ENCODE measurements around the gene ADAMTS7. TPM values are rescaled to one million over a fixed set of nuclear protein-coding genes. Genes with fewer than 3 reads are reported as not detected.
"Not testable (repeated sequence)": the region's sequence is repeated elsewhere in the genome, so short reads cannot be mapped to it uniquely, and the experiment has no call there.

Gene ADAMTS7
- total RNA-seq, 1 donor from 2014 or later = 25.5 TPM

- H3K27me3 Mint-ChIP-seq (ENCODE audit: low read depth, unreplicated experiment); H3K9ac ChIP-seq (ENCODE audit: low read length); H3K27ac ChIP-seq (ENCODE audit: low read depth, low read length); H3K36me3 Mint-ChIP-seq (ENCODE audit: low read depth, unreplicated experiment); H4K20me1 ChIP-seq (ENCODE audit: insufficient read depth, low read length); FAIRE-seq; DNase-seq (ENCODE audit: low read depth); H3K4me1 ChIP-seq (ENCODE audit: insufficient read depth, low read length); H3K9me3 Mint-ChIP-seq (ENCODE audit: unreplicated experiment); H3K27me3 ChIP-seq (ENCODE audit: insufficient read depth, low read length); H3K36me3 ChIP-seq (ENCODE audit: insufficient read depth, low read length); H3K27ac Mint-ChIP-seq (ENCODE audit: unreplicated experiment); H3K9me3 ChIP-seq (ENCODE audit: insufficient read depth, low read depth, low read length); H3K4me2 ChIP-seq (ENCODE audit: low read length); H3K4me3 Mint-ChIP-seq (ENCODE audit: unreplicated experiment); H3K4me3 ChIP-seq (ENCODE audit: insufficient read depth, low read depth, low read length); H3K79me2 ChIP-seq (ENCODE audit: insufficient read depth, low read length); H3K4me1 Mint-ChIP-seq (ENCODE audit: low read depth, unreplicated experiment); H2AFZ ChIP-seq (ENCODE audit: low read depth, low read length): not testable (repeated sequence)
Measured at GRCh38 chr15:78741674-78742073, 69.6 kb downstream of the ADAMTS7 start.

GRCh38 chr15:78740904-78741274, 70.4 kb downstream of the ADAMTS7 start:
- H3K27me3 Mint-ChIP-seq (ENCODE audit: low read depth, unreplicated experiment) = peaks cover 14% of the 10 kb centered on the region
- no peak for FAIRE-seq

GRCh38 chr15:78739996-78740903, 71.0 kb downstream of the ADAMTS7 start:
- FAIRE-seq = no peak
- Mint-ChIP-seq H3K36me3 (ENCODE audit: low read depth, unreplicated experiment) (no peaks in the 10 kb centered on the region), H3K27ac (ENCODE audit: unreplicated experiment) (no peak overlapping the region), H3K4me1 (ENCODE audit: low read depth, unreplicated experiment) (peaks cover 2% of the 10 kb centered on the region), H3K9me3 (ENCODE audit: unreplicated experiment) (no peaks in the 10 kb centered on the region), H3K27me3 (ENCODE audit: low read depth, unreplicated experiment) (peaks cover 16% of the 10 kb centered on the region), H3K4me3 (ENCODE audit: unreplicated experiment) (no peak overlapping the region)
- Histone ChIP-seq H3K9me3 (ENCODE audit: insufficient read depth, low read depth, low read length) (no peaks in the 10 kb centered on the region), H2AFZ (ENCODE audit: low read depth, low read length) (peak overlapping the region; percentile 16), H3K27me3 (ENCODE audit: insufficient read depth, low read length) (no peaks in the 10 kb centered on the region), H4K20me1 (ENCODE audit: insufficient read depth, low read length) (no peaks in the 10 kb centered on the region), H3K9ac (ENCODE audit: low read length) (no peak overlapping the region), H3K4me3 (ENCODE audit: insufficient read depth, low read depth, low read length) (no peak overlapping the region), H3K4me2 (ENCODE audit: low read length) (no peak overlapping the region), H3K4me1 (ENCODE audit: insufficient read depth, low read length) (no peaks in the 10 kb centered on the region), H3K27ac (ENCODE audit: low read depth, low read length) (no peak overlapping the region), H3K79me2 (ENCODE audit: insufficient read depth, low read length) (no peaks in the 10 kb centered on the region), H3K36me3 (ENCODE audit: insufficient read depth, low read length) (no peaks in the 10 kb centered on the region)
- peak; percentile 22 for TF ChIP-seq CTCF (IDR thresholded peaks at IDR 0.05; ENCODE audit: insufficient read depth, low read depth, low read length)
- TF ChIP-seq EZH2 (IDR thresholded peaks at IDR 0.05; ENCODE audit: insufficient read depth, low read length) = no peak
- DNase-seq (ENCODE audit: low read depth) = no peak

More at GRCh38 chr15:78740904-78741274, 70.4 kb downstream of the ADAMTS7 start:
- Mint-ChIP-seq H3K36me3 (ENCODE audit: low read depth, unreplicated experiment) (no peaks in the 10 kb centered on the region), H3K4me3 (ENCODE audit: unreplicated experiment) (no peak overlapping the region), H3K4me1 (ENCODE audit: low read depth, unreplicated experiment) (peaks cover 2% of the 10 kb centered on the region), H3K27ac (ENCODE audit: unreplicated experiment) (no peak overlapping the region), H3K9me3 (ENCODE audit: unreplicated experiment) (no peaks in the 10 kb centered on the region)
- H3K4me2 ChIP-seq (ENCODE audit: low read length) = no peak overlapping the region
- no peak overlapping the region for H2AFZ ChIP-seq (ENCODE audit: low read depth, low read length)
- no peaks in the 10 kb centered on the region for H3K9me3 ChIP-seq (ENCODE audit: insufficient read depth, low read depth, low read length)
- no peaks in the 10 kb centered on the region for H3K36me3 ChIP-seq (ENCODE audit: insufficient read depth, low read length)
- H4K20me1 ChIP-seq (ENCODE audit: insufficient read depth, low read length) = no peaks in the 10 kb centered on the region
- H3K4me1 ChIP-seq (ENCODE audit: insufficient read depth, low read length) = no peaks in the 10 kb centered on the region
- H3K27me3 ChIP-seq (ENCODE audit: insufficient read depth, low read length) = no peaks in the 10 kb centered on the region
- TF ChIP-seq EZH2 (IDR thresholded peaks at IDR 0.05; ENCODE audit: insufficient read depth, low read length) = no peak
- TF ChIP-seq CTCF (IDR thresholded peaks at IDR 0.05; ENCODE audit: insufficient read depth, low read depth, low read length) = no peak
- H3K9ac ChIP-seq (ENCODE audit: low read length) = no peak overlapping the region
- no peak overlapping the region for H3K4me3 ChIP-seq (ENCODE audit: insufficient read depth, low read depth, low read length)
- no peaks in the 10 kb centered on the region for H3K79me2 ChIP-seq (ENCODE audit: insufficient read depth, low read length)
- no peak overlapping the region for H3K27ac ChIP-seq (ENCODE audit: low read depth, low read length)
- DNase-seq (ENCODE audit: low read depth) = no peak
